Stromal cell of bone marrow (primary cell): ENCODE data around the gene SLC7A4.
"Not testable (repeated sequence)": the region's sequence is repeated elsewhere in the genome, so short reads cannot be mapped to it uniquely, and the experiment has no call there.

Experiments used
- DNase-seq: peaks from one replicate; pipeline ENCODE4 v3.0.0-alpha.2; 2012; ENCODE audit warnings: low read depth

SLC7A4 gene

GRCh38 chr22:21032037-21032867 is at the start of gene SLC7A4:
TSS of gene SLC7A4 (minus strand) at chr22:21032561. CDS start at chr22:21031812, 749 bp downstream.
- DNase-seq = no peak

DNA sequence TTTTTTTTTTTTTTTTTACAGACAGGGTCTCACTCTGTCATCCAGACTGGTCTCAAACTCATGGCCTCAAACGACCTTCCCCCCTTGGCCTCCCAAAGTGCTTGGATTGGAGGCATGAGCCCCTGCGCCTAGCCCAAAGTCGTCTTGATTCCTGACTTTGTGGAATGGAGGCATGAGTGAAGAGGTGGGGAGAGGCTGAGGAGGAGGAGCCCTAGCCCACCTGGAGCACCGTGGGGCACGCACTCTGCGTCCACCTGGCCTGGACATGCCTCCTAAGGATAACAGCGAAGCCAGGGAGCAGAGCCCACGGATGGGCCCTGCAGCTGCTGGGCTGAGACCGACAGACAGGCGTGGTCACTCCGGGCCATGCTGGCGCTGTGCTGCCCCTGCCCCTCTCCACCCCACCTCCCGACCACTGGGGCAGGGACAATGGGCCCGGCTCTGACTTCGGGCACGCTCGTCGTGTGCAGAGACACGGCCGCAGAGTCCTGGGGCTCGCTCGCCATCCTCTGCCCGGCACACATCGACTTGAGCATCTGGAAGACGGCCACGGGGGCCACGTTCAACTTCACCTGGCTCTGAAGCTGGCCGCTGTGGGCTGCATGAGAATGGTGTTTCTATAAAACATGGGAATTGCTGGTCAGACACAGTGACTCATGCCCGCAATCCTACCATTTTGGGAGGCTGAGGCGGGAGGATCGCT is 48.2 kb upstream of the SLC7A4 start:
- DNase-seq = no peak

DNA sequence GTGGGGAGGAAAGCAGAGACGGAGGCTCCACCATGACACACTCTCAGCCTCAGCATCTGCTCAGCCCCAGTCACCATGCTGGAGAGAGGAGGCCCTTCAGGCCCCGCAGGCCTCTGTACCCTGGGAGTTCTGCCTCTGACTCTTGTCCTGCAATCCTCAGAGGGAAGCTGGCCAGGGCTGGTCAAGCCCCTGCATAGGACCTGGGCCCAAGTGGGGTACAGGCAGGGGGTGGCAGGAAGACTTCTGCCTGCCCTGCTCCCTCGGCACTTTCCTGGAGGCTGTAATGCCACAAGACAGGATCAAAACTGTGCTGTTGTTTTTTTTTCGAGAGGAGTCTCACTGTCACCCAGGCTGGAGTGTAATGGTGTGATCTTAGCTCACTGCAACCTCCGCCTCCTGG is 47.1 kb upstream of the SLC7A4 start:
- no peak for DNase-seq

- no peak for DNase-seq
Observed at GRCh38 chr22:21078916-21079315, 46.6 kb upstream of the SLC7A4 start.

DNA sequence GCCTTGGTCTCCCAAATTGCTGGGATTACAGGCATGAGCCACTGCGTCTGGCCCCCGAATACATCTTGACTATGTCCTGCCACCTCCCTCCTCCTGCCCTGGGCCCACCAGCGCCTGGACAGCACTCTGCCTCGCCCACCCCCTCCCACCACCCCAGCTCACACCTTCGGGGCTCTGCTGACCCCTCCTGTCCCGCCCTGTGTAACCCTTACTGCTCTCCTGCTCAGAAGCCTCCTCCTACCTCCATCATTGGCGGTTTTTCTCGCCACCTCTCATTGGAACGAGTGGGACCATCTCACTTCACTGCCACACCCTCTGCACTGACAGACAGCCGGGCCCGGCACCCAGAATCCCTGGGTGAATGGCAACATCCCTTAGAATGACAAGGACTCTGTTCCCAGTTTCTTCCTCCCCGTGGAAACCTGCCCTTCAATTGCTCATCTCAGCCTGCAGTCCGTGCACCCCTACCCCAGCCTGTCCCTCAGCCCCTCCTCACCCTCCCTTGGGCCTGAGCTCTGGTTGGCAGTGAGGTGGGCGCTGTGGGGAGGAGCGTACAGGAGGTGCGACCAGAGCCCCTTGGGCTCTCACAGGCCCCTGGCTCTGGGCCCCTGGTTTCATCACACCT is 45.6 kb upstream of the SLC7A4 start:
- no peak for DNase-seq

DNA sequence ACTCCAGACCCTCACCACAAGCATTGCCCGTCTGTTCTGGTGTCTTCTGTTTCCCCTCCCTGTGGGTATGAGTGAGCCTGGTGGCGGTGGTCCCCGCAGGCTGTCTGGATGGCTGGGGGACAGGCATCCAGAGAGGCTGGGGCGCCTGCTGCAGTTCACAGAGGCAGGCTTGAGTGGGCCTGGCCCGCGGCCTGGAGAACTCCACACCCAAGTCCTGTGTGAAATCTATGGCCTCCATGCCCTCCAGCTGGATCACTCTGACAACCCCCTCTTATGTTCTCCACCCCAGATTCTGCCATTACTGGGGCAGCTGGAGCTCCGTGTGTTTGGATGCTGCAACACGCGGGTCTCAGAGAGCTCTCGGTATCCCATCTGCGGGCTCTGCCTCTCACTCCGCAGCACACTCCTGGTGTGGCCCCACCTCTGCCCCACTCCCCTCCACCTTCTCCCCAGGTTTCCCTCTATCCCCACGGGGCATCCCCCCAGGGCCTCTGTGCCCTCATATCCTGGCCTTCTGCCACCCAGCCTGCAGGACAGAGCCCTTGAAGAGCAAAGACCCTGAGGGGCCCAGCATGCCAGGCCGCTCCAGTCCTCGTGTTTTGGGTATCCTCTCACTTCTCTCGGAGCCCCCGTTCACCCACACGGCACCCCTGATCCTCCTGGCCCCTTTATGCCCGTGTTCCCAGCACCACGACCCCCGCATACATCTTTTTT is 44.7 kb upstream of the SLC7A4 start:
- DNase-seq = no peak

DNA sequence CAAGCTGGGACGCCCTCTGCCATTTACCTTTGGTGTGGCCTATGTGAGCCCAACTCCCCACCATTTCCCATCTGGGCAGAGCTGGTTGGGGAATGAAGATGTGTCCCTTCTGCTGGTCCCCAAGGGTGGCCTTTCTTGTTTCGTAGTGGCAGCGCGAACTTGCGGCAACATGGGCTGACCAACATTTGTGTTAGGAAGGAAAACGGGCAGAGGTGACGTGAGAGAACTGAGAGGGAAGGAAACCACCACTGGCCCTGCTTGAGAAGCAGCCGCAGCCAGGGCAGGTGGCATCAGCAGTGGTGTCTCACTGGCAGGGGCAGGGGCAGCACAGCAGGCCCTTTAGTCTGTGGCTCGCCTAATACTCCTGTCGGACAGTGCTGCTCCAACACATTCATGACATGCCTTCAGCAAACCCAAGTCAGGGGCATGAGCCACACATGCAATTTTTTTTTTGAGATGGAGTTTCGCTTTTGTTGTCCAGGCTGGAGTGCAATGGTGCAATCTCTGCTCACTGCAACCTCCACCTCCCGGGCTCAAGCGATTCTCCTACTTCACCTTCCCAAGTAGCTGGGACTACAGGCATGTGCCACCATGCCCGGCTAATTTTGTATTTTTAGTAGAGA is 43.3 kb upstream of the SLC7A4 start:
- DNase-seq = no peak

GRCh38 chr22:21074102-21074715 is 41.8 kb upstream of the SLC7A4 start:
- peak; percentile 75 for DNase-seq

DNA sequence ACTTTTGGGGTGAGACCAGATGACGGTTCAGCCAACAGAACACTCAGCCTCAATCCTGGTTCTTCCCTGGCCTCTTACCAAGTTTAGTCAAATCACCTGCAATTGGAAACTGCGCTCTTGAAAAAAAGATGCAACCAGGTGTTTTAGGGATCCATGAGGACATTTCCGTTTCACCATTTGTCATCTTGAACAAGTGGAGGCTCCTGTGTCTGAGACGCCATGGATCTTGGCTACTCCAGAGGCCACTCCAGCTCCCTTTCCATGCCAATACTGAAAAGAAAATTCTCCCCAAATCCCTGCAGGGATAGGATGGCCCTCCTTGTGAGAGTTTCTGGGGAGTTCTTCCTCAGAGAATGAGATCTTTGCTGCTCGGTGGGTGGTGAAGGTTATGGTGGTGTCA is 41.1 kb upstream of the SLC7A4 start:
- DNase-seq = no peak

DNA sequence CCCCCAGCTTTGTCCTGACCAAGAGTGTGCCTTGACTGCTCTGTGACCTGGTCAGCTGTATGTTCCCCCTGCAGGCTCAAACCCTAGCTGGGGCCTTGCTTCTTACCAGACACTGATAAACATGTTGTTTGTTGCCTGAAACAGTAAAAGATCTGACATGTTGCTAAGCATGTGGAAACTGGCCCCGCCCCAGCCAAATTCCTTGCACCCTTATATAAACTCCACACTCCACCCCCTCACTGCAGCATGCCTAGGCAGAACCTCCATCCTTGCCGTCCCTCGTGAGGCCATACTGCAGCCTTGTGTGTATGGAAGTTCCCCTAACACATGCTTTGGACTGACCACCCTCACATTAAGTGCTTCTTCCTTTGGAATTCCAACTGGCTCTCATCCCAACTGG is 40.7 kb upstream of the SLC7A4 start:
- DNase-seq = no peak

DNA sequence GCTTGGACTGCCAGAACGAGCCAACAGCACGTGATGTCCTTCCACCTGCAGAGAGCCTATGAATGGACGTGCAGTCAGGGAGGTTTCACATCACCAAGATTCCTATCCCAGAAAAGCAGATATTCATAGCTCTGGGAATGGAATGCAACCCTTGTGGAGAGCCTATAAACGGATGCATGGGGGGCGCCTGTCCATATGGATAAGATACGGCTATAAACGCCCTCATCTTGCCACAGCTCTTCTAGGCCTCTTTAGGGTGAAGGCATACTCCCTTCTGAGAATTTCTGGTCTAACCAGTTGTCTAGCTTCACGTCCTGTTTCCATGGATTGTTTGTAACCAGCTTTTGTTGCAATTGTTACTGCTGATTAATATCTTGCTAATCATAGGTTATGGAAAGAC is 39.4 kb upstream of the SLC7A4 start:
- DNase-seq = not testable (repeated sequence)

DNA sequence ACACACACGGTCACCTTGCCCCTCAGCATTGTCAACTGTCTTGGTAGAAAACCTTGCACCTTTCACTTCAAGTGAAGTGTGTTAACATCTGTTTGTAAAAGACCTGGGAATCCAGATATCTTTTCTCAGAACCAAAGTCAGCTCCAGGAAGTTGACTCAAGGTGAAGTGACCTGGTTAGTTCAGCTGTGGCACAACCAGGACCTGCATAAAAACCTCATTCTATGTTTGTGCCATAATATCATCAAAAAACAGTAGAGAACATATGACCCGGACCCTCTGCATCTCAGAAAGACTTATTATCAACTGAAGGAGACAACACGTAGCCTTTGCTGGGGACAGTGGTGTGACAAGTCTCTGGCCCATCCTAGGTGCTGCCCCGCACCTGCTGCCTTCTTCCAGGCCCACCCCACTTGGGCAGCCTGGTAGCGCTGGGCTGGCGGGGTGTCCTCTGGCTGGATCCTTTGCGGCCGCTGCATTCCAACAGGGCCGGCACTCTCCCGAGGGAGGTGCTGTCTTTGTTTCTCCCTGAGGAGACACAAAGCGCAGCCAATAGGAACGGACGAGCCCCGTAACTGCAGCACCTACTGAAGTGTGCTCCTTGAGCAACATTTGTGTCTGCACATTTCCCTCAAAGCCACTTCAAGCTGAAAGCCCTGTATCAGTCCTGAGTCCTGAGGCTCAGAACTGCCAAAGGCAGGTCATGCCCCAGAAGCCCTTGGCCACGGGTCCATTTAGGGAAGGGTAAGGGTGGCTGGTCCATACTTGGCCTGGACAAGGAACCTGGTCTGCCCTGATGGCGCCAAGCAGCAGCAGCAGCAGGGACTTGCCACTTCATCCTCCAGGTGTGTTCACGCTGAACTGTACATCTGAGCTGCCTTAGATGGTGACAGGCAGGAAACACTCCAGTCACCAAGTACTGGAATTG is 38.6 kb upstream of the SLC7A4 start:
- no peak for DNase-seq

DNA sequence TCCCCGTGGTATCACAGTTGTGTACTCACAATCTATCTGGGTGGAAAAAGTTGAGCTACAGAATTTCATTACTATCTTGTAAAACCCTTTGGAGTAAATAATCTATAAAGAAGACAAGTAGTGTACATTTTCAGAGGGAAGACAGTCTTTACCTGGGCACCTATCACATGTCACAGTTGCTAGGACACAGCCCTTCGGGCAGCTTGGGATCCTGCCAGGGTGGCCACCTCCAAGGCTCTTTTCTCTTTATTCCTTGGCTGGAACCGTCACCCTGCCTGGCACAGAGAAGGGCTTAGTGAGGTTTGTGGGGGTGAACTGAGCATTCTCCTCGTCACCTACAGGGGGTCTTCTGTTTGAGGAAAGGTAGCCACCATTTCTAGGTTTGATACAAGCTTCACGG is 37.0 kb upstream of the SLC7A4 start:
- DNase-seq = no peak

DNA sequence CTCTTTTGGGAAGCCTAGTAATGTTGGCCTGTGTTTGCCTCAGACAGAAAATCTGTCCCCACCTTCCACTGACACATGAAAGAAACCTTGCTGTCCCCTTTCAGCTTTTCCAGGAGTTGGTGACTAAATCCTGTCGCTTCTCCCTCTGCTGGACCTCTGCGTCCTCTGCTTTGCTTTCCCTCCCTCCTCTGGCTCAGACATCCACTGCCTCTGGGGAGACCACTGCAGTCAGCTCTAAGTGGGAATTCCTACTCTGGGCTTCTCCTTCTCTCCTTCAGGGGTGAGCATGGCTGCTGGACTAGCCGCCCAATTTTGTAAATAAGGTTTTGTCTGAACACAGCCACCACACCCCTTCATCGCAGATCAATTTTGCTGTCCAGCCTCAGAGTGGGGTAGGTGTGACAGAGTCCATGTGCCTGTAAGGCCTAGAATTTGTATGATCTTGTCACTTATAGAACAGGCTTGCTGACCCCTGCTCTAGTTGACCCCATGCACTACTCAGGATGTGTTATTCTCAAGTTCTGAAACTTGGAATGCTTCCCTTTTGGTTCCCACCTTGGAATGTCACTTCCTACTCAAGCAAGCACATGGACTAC is 36.4 kb upstream of the SLC7A4 start:
- DNase-seq = no peak

- DNase-seq = no peak
Observed at GRCh38 chr22:21067901-21068680, 35.7 kb upstream of the SLC7A4 start.

GRCh38 chr22:21067075-21067900 is 34.9 kb upstream of the SLC7A4 start:
- DNase-seq = no peak

GRCh38 chr22:21064917-21065864 is 32.8 kb upstream of the SLC7A4 start:
- no peak for DNase-seq
